Measurements from ENCODE around the gene FAM107B.
"Not testable (repeated sequence)": the region's sequence is repeated elsewhere in the genome, so short reads cannot be mapped to it uniquely, and the experiment has no call there.

Gene FAM107B

DNA sequence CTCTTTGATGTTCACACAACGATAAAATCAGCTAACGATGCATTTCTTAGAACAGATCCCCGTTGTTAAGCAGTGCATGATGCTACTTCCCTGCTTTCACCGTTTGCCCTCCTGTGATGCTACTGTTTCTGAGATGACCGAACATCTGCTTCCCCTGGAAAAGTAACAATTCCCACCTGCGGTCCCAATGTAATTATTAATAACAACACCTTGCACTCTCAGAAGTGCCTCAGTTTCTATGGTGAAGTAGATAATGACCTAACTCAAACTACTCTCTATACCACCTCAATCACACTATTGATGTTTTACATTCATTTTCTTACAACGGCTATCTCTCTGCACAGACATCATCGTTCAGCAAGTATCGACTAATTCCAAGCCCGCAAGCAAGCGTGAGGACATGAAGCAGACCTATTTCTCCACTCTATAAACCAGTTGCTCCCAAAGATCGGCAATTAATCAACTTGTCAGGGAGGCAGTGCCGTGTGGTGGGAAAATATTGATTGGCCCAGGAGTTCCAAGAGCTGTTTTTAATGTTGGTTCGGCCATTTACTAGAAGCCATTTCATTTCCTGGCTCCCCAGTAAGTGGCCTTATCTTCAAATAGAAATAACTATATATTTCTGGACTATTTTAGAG, 42.7 kb downstream of the FAM107B start:
- Histone ChIP-seq H3K4me3 (ENCODE audit: low read depth, low read length) (no peak overlapping the region), H3K27me3 (ENCODE audit: control insufficient read depth, insufficient read depth, low read length) (no peaks in the 10 kb centered on the region), H3K4me1 (ENCODE audit: control insufficient read depth, insufficient read depth, low read length) (no peaks in the 10 kb centered on the region), H3K9ac (ENCODE audit: low read length) (no peak overlapping the region), H3K36me3 (ENCODE audit: control insufficient read depth, insufficient read depth, low read length) (no peaks in the 10 kb centered on the region), H3K27ac (ENCODE audit: low read depth, low read length) (no peak overlapping the region), H3K9me3 (ENCODE audit: control insufficient read depth, insufficient read depth, low read depth, low read length) (0 out of 2 replicates have a peak, but pooled peaks cover 1% of the 10 kb centered on the region)

DNA sequence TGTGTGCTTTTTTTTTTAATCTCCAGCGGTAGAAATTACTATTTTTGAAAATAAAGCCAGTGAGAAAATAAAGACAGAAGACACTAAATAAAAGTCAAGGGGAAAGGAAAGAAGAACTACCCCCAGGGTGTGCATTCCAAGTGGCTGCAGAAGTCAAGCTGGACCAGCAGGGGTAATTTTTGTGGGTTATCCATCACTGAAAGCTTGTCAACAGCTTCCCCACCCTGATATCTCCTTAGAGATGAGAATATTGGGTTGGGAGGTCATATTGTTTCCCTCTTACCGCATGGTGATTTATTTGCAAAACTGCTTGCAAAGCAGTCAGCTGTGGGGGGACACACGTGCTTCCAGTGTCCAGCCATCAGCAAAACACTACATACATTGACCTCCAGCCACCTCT, 46.4 kb downstream of the FAM107B start:
- H3K9me3 ChIP-seq (ENCODE audit: control insufficient read depth, insufficient read depth, low read depth, low read length) = 0 out of 2 replicates have a peak, but pooled peaks cover 3% of the 10 kb centered on the region

DNA sequence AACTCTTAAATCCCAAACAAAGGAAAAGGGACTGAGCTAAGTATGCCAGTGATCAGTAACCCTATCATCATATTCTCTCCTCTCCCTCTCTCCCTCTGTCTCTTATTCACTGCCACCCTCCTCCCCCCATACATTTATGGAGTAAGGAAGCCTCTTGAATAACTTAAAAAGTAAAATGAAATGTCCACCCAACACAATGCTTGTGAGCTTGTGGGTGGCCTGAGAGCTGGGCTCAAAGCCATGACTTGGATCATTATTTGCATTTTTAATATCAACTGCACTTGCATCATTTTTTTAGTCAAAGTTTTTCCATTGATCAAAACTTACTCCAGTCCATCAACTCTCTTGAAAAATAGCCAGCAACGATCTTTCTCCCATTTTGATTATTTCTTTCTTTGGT, 46.8 kb downstream of the FAM107B start:
- Histone ChIP-seq H3K27ac (ENCODE audit: low read depth, low read length) (no peak overlapping the region), H3K9ac (ENCODE audit: low read length) (no peak overlapping the region), H3K9me3 (ENCODE audit: control insufficient read depth, insufficient read depth, low read depth, low read length) (0 out of 2 replicates have a peak, but pooled peaks cover 3% of the 10 kb centered on the region), H3K4me3 (ENCODE audit: low read depth, low read length) (no peak overlapping the region), H3K36me3 (ENCODE audit: control insufficient read depth, insufficient read depth, low read length) (no peaks in the 10 kb centered on the region), H3K27me3 (ENCODE audit: control insufficient read depth, insufficient read depth, low read length) (no peaks in the 10 kb centered on the region), H3K4me1 (ENCODE audit: control insufficient read depth, insufficient read depth, low read length) (no peaks in the 10 kb centered on the region)

More for the DNA sequence above, 46.4 kb downstream of the FAM107B start:
- no peaks in the 10 kb centered on the region for H3K27me3 ChIP-seq (ENCODE audit: control insufficient read depth, insufficient read depth, low read length)
- H3K9ac ChIP-seq (ENCODE audit: low read length) = no peak overlapping the region
- H3K4me1 ChIP-seq (ENCODE audit: control insufficient read depth, insufficient read depth, low read length) = no peaks in the 10 kb centered on the region
- H3K27ac ChIP-seq (ENCODE audit: low read depth, low read length) = no peak overlapping the region
- no peak overlapping the region for H3K4me3 ChIP-seq (ENCODE audit: low read depth, low read length)
- H3K36me3 ChIP-seq (ENCODE audit: control insufficient read depth, insufficient read depth, low read length) = no peaks in the 10 kb centered on the region

DNA sequence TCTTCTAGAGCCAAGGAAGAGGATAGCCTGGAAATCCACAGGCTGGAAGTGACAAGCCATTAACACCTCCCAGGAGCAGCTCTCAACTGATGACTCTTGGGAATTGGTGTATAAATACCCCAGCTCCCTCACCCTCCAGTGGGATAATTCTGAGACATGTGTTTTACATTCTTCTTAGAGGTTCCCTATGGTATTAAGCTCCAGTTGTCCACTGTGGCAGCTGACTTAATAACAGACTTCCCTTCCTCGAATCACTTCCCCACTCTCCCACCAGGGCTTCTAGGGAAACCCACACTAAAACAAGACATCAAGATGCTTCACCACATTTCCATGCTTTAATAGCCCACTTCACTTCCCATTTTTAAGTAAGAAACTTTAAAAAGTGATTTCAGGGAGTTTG, 47.2 kb downstream of the FAM107B start:
- Histone ChIP-seq H3K9ac (ENCODE audit: low read length) (no peak overlapping the region), H3K27ac (ENCODE audit: low read depth, low read length) (no peak overlapping the region)

DNA sequence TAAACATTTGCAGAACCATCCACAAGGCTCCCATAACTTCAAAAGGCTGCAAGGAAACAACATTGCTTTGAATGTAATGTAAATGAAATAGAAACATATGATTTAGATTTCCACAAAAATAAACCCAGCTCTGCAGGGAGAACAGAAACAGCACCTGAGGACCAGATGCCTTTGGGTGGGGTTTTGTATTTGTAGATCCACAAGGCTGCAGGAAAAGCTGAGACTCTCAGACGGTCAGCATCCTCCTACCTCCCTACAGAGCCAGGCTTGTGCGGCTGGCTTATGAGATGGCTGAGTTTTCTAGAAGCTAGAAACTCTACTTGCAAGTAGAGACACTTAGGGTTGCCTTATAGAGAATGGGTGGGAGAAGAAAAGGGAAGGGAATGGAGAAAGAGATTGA, 49.8 kb downstream of the FAM107B start:
- Histone ChIP-seq H3K4me3 (ENCODE audit: low read depth, low read length) (no peak overlapping the region), H3K9ac (ENCODE audit: low read length) (no peak overlapping the region), H3K9me3 (ENCODE audit: control insufficient read depth, insufficient read depth, low read depth, low read length) (0 out of 2 replicates have a peak, but pooled peaks cover 3% of the 10 kb centered on the region), H3K27ac (ENCODE audit: low read depth, low read length) (no peak overlapping the region), H3K27me3 (ENCODE audit: control insufficient read depth, insufficient read depth, low read length) (no peaks in the 10 kb centered on the region), H3K36me3 (ENCODE audit: control insufficient read depth, insufficient read depth, low read length) (no peaks in the 10 kb centered on the region), H3K4me1 (ENCODE audit: control insufficient read depth, insufficient read depth, low read length) (no peaks in the 10 kb centered on the region)

More for the DNA sequence above, 47.2 kb downstream of the FAM107B start:
- Histone ChIP-seq H3K27me3 (ENCODE audit: control insufficient read depth, insufficient read depth, low read length) (no peaks in the 10 kb centered on the region), H3K4me3 (ENCODE audit: low read depth, low read length) (no peak overlapping the region), H3K9me3 (ENCODE audit: control insufficient read depth, insufficient read depth, low read depth, low read length) (0 out of 2 replicates have a peak, but pooled peaks cover 3% of the 10 kb centered on the region), H3K4me1 (ENCODE audit: control insufficient read depth, insufficient read depth, low read length) (no peaks in the 10 kb centered on the region), H3K36me3 (ENCODE audit: control insufficient read depth, insufficient read depth, low read length) (no peaks in the 10 kb centered on the region)

DNA sequence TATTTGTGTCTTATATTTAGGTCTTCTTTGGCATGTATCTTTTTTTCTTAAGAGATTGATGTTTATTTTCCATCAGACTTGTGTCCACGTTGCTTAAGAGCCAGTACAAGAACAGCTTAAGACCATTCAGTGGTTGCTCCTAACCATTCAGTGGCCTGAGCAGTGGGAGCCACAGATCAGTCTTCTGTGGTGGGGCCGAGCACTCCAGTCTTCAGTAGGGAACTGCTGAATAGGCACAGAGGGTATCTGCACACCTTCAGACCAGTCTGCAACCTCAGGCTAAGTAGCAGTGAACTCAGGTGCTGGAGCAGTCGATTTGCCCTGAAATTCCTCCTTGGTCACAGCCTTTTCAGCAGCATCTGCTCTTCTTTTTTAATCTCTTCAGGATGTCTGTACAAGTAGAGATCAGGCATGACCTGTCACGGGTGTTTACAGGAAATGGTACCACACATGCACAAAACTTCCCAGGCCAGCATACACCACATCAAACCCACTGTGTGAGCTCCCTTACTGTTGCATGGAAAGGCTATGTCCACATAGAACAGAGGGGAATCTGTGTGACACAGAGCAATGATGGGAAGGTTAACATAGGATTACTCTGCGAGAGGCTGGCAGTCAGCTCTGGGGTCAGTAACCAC, 51.5 kb downstream of the FAM107B start:
- Histone ChIP-seq H3K27ac (ENCODE audit: low read depth, low read length) (no peak overlapping the region), H3K36me3 (ENCODE audit: control insufficient read depth, insufficient read depth, low read length) (no peaks in the 10 kb centered on the region)

DNA sequence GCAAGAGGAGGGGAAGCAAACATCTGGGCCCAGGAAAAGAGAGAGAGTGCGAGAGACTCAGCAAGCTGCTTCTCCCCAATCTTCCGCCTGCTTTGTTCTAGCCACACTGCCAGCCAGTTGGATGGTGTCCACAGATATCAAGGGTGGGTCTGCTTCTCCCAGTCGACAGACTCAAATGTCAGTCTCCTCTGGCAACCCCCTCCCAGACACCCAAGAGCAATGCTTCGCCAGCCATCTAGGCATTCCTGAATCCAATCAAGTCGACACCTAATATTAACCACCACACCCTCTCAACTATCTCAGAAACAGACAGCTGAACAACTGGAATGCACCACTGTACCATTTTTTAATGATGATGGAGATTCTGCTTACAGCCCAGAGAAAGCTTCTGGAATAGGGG, 57.1 kb downstream of the FAM107B start:
- no peak overlapping the region for H3K27ac ChIP-seq (ENCODE audit: low read depth, low read length)
- no peak overlapping the region for H3K4me3 ChIP-seq (ENCODE audit: low read depth, low read length)
- no peaks in the 10 kb centered on the region for H3K27me3 ChIP-seq (ENCODE audit: control insufficient read depth, insufficient read depth, low read length)
- no peaks in the 10 kb centered on the region for H3K36me3 ChIP-seq (ENCODE audit: control insufficient read depth, insufficient read depth, low read length)
- no peaks in the 10 kb centered on the region for H3K9me3 ChIP-seq (ENCODE audit: control insufficient read depth, insufficient read depth, low read depth, low read length)
- no peaks in the 10 kb centered on the region for H3K4me1 ChIP-seq (ENCODE audit: control insufficient read depth, insufficient read depth, low read length)
- H3K9ac ChIP-seq (ENCODE audit: low read length) = no peak overlapping the region

More for the DNA sequence above, 51.5 kb downstream of the FAM107B start:
- H3K4me3 ChIP-seq (ENCODE audit: low read depth, low read length) = no peak overlapping the region
- no peaks in the 10 kb centered on the region for H3K4me1 ChIP-seq (ENCODE audit: control insufficient read depth, insufficient read depth, low read length)
- no peaks in the 10 kb centered on the region for H3K27me3 ChIP-seq (ENCODE audit: control insufficient read depth, insufficient read depth, low read length)
- no peak overlapping the region for H3K9ac ChIP-seq (ENCODE audit: low read length)
- 0 out of 2 replicates have a peak, but pooled peaks cover 3% of the 10 kb centered on the region for H3K9me3 ChIP-seq (ENCODE audit: control insufficient read depth, insufficient read depth, low read depth, low read length)

DNA sequence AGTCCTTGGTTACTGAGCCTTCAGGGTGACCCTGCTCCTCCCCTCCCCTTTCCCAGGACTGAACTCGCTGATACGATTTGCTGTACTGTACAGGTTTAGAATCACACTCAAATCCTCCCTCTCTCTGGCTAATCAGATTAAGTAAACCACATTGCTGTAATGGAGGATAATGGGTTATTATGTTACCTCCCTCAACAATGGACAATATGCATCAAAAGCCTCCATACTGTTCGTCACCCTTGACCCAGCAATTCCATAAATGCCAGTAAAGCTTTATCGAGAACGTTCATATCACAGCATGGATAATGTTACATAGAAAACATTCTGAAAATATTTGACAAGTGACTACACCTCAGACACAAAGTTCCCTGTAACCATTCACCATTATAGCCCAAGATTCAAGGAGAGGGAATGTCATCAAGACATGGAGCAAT, 61.7 kb downstream of the FAM107B start:
- Histone ChIP-seq H3K9ac (ENCODE audit: low read length) (no peak overlapping the region), H3K9me3 (ENCODE audit: control insufficient read depth, insufficient read depth, low read depth, low read length) (no peaks in the 10 kb centered on the region), H3K36me3 (ENCODE audit: control insufficient read depth, insufficient read depth, low read length) (no peaks in the 10 kb centered on the region), H3K4me3 (ENCODE audit: low read depth, low read length) (no peak overlapping the region), H3K4me1 (ENCODE audit: control insufficient read depth, insufficient read depth, low read length) (no peaks in the 10 kb centered on the region), H3K27ac (ENCODE audit: low read depth, low read length) (no peak overlapping the region), H3K27me3 (ENCODE audit: control insufficient read depth, insufficient read depth, low read length) (no peaks in the 10 kb centered on the region)

DNA sequence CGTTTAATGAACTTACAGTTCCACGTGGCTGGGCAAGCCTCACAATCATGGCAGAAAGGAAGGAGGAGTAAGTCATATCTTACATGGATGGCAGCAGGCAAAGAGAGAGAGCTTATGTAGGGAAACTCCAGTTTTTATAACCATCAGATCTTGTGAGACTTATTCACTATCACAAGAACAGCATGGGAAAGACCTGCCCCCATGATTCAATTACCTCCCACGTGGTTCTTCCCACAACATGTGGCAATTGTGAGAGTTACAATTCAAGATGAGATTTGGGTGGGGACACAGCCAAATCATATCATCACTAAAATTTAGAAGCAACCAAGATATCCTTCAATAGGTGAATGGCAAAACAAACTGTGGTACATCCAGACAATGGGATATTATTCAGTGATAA, 65.4 kb downstream of the FAM107B start:
- not testable (repeated sequence) for H3K27ac ChIP-seq (ENCODE audit: low read depth, low read length); H3K9me3 ChIP-seq (ENCODE audit: control insufficient read depth, insufficient read depth, low read depth, low read length); H3K36me3 ChIP-seq (ENCODE audit: control insufficient read depth, insufficient read depth, low read length); H3K4me3 ChIP-seq (ENCODE audit: low read depth, low read length); H3K27me3 ChIP-seq (ENCODE audit: control insufficient read depth, insufficient read depth, low read length); H3K9ac ChIP-seq (ENCODE audit: low read length)
- peaks cover 12% of the 10 kb centered on the region for H3K4me1 ChIP-seq (ENCODE audit: control insufficient read depth, insufficient read depth, low read length)

DNA sequence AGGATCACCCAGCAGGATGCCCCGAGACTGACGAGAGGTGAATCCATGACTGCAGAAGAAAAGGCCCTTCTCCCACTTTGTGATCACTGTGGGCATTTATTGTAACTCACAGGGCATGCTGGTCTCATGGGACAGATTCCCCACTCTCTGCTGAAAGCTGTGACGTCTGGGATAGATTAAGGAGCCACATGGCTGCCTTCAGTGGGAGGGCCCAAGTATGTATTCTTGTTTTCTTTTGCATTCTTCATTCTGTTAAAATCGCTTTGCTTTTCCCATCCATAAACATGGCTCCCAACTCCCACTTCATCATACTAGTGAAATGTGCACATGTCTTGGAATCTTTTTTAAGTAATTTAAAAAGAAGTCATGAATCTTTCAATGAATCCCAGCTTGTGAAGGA, 67.2 kb downstream of the FAM107B start:
- H3K36me3 ChIP-seq (ENCODE audit: control insufficient read depth, insufficient read depth, low read length) = no peaks in the 10 kb centered on the region
- peaks cover 17% of the 10 kb centered on the region for H3K4me1 ChIP-seq (ENCODE audit: control insufficient read depth, insufficient read depth, low read length)
- no peak overlapping the region for H3K27ac ChIP-seq (ENCODE audit: low read depth, low read length)
- H3K4me3 ChIP-seq (ENCODE audit: low read depth, low read length) = no peak overlapping the region
- H3K9me3 ChIP-seq (ENCODE audit: control insufficient read depth, insufficient read depth, low read depth, low read length) = no peaks in the 10 kb centered on the region
- no peak overlapping the region for H3K9ac ChIP-seq (ENCODE audit: low read length)
- H3K27me3 ChIP-seq (ENCODE audit: control insufficient read depth, insufficient read depth, low read length) = no peaks in the 10 kb centered on the region

DNA sequence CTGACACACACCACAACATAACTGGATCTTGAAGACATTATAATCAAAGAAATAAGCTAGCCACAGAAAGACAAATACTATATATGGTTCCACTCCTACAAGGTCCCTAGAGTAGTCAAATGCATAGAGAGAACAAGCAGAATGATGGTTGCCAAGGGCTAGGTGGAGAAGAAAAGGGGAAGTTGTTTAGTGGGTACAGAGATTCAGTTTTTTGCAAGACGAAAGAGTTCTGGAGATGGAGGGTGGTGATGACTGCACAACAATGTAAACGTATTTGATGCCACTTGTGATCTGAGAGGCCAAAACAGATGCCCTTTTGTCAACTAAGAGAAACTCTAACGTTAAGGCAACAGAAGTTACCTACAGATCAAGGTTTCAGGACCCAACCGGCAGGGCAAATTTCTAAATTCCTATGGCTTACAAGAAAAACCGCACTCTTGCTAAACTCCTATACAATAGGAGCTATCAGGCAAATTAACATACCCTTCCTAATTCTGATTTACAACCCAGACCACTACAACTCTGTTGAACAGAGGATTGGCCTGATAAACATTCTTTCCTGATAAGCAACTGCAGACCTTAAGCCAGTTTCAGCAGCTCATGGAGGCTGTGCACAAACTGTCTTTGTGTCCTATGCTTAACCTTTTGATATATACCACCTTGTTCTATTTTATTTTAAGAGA, 69.0 kb downstream of the FAM107B start:
- Histone ChIP-seq H3K9ac (ENCODE audit: low read length) (no peak overlapping the region), H3K36me3 (ENCODE audit: control insufficient read depth, insufficient read depth, low read length) (no peaks in the 10 kb centered on the region), H3K27me3 (ENCODE audit: control insufficient read depth, insufficient read depth, low read length) (no peaks in the 10 kb centered on the region), H3K4me3 (ENCODE audit: low read depth, low read length) (no peak overlapping the region), H3K4me1 (ENCODE audit: control insufficient read depth, insufficient read depth, low read length) (peaks cover 17% of the 10 kb centered on the region), H3K9me3 (ENCODE audit: control insufficient read depth, insufficient read depth, low read depth, low read length) (no peaks in the 10 kb centered on the region), H3K27ac (ENCODE audit: low read depth, low read length) (no peak overlapping the region)
